Measurements from ENCODE around the gene SULT2B1.

- TF ChIP-seq, protein P1, sequence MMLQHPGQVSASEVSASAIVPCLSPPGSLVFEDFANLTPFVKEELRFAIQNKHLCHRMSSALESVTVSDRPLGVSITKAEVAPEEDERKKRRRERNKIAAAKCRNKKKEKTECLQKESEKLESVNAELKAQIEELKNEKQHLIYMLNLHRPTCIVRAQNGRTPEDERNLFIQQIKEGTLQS (IDR thresholded peaks at IDR 0.05): no peak
- TF ChIP-seq, protein P2, sequence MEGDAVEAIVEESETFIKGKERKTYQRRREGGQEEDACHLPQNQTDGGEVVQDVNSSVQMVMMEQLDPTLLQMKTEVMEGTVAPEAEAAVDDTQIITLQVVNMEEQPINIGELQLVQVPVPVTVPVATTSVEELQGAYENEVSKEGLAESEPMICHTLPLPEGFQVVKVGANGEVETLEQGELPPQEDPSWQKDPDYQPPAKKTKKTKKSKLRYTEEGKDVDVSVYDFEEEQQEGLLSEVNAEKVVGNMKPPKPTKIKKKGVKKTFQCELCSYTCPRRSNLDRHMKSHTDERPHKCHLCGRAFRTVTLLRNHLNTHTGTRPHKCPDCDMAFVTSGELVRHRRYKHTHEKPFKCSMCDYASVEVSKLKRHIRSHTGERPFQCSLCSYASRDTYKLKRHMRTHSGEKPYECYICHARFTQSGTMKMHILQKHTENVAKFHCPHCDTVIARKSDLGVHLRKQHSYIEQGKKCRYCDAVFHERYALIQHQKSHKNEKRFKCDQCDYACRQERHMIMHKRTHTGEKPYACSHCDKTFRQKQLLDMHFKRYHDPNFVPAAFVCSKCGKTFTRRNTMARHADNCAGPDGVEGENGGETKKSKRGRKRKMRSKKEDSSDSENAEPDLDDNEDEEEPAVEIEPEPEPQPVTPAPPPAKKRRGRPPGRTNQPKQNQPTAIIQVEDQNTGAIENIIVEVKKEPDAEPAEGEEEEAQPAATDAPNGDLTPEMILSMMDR (IDR thresholded peaks at IDR 0.05; ENCODE audit: low read depth, low read length, missing input control): no peak
- TF ChIP-seq MAX (IDR thresholded peaks at IDR 0.05) (no peak), TAF1 (conservative IDR thresholded peaks at IDR 0.05) (no peak), YY1 (IDR thresholded peaks at IDR 0.05) (no peak), FOXA1 (IDR thresholded peaks at IDR 0.05) (no peak), SP1 (IDR thresholded peaks at IDR 0.05) (no peak), GABPA (IDR thresholded peaks at IDR 0.05 in 1 of 2, conservative IDR thresholded peaks at IDR 0.05 in 1 of 2) (no peak), NR2F2 (IDR thresholded peaks at IDR 0.05) (peak; percentile 64)
- TF ChIP-seq, protein P3, sequence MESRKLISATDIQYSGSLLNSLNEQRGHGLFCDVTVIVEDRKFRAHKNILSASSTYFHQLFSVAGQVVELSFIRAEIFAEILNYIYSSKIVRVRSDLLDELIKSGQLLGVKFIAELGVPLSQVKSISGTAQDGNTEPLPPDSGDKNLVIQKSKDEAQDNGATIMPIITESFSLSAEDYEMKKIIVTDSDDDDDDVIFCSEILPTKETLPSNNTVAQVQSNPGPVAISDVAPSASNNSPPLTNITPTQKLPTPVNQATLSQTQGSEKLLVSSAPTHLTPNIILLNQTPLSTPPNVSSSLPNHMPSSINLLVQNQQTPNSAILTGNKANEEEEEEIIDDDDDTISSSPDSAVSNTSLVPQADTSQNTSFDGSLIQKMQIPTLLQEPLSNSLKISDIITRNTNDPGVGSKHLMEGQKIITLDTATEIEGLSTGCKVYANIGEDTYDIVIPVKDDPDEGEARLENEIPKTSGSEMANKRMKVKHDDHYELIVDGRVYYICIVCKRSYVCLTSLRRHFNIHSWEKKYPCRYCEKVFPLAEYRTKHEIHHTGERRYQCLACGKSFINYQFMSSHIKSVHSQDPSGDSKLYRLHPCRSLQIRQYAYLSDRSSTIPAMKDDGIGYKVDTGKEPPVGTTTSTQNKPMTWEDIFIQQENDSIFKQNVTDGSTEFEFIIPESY (IDR thresholded peaks at IDR 0.05): no peak
Observed at GRCh38 chr19:48596237-48596636, 44.3 kb downstream of the SULT2B1 start.

All from liver (tissue), 3 donors.